ENCODE data around the gene PARD3B.

GRCh38 chr2:204948024-204948763 lies 402.9 kb downstream of the PARD3B start:
- TF ChIP-seq CTCF (IDR thresholded peaks at IDR 0.05), result no peak
- TF ChIP-seq POLR2A (IDR thresholded peaks at IDR 0.05), result no peak

Measured in lower leg skin (tissue), 3 donors.